NCI-H82 (cell line): ENCODE data around the gene BATF3.
A peak's percentile ranks its signal among the peaks of the same experiment; 100 is the strongest.

Experiments used
- DNase-seq: peaks from one replicate; lab custom pipeline; 2025; lab: John Stamatoyannopoulos, UW

BATF3 gene

GRCh38 chr1:212703991-212704564, 4.4 kb upstream of the BATF3 start:
- no peak for DNase-seq

- DNase-seq = no peak
Measured at GRCh38 chr1:212702672-212703071, 3.0 kb upstream of the BATF3 start.

GRCh38 chr1:212701910-212702309, 2.3 kb upstream of the BATF3 start:
- DNase-seq = no peak

- DNase-seq = peak; percentile 78
Measured at GRCh38 chr1:212700892-212701819, 1.5 kb upstream of the BATF3 start.

- DNase-seq = peak; percentile 71
Measured at GRCh38 chr1:212700223-212700891, 717 bp upstream of the BATF3 start.

GRCh38 chr1:212699104-212699624, 476 bp downstream of the BATF3 start:
- peak; percentile 91 for DNase-seq

GRCh38 chr1:212698467-212699103, 1.1 kb downstream of the BATF3 start:
- DNase-seq = no peak

- no peak for DNase-seq
Measured at GRCh38 chr1:212696721-212697331, 2.8 kb downstream of the BATF3 start.

- no peak for DNase-seq
Measured at GRCh38 chr1:212692774-212693644, 6.6 kb downstream of the BATF3 start.

GRCh38 chr1:212691561-212692071, 8.0 kb downstream of the BATF3 start:
- DNase-seq = no peak

- no peak for DNase-seq
Measured at GRCh38 chr1:212690816-212691403, 8.7 kb downstream of the BATF3 start.

- peak; percentile 34 for DNase-seq
Measured at GRCh38 chr1:212689758-212690529, 9.7 kb downstream of the BATF3 start.

- no peak for DNase-seq
Measured at GRCh38 chr1:212689196-212689725, 10.4 kb downstream of the BATF3 start.

- DNase-seq = no peak
Measured at GRCh38 chr1:212688341-212689047, 11.1 kb downstream of the BATF3 start.

GRCh38 chr1:212687811-212688210, 11.8 kb downstream of the BATF3 start:
- no peak for DNase-seq

- no peak for DNase-seq
Measured at GRCh38 chr1:212686591-212686990, 13.0 kb downstream of the BATF3 start.

- DNase-seq = no peak
Measured at GRCh38 chr1:212686069-212686468, 13.6 kb downstream of the BATF3 start.

- no peak for DNase-seq
Measured at GRCh38 chr1:212685429-212685828, 14.2 kb downstream of the BATF3 start.
